Activated CD4-positive, alpha-beta T cell treated with anti-CD3 and anti-CD28 coated beads, Interleukin-10, Interleukin-2, amounts not matched to agents 100 ng/mL and 50 ng/mL, durations not matched to agents 16 hours and 8 hours (primary cell): ENCODE results near the gene CCDC178.

Experiments used
- DNase-seq: peaks from one replicate; pipeline ENCODE4 v3.0.0-alpha.2; 2020

CCDC178 gene

GRCh38 chr18:33115917-33116316 lies 324.6 kb downstream of the CCDC178 start:
- DNase-seq = no peak

- no peak for DNase-seq
These were observed 325.0 kb downstream of the CCDC178 start for GRCh38 chr18:33115476-33115875.

DNA sequence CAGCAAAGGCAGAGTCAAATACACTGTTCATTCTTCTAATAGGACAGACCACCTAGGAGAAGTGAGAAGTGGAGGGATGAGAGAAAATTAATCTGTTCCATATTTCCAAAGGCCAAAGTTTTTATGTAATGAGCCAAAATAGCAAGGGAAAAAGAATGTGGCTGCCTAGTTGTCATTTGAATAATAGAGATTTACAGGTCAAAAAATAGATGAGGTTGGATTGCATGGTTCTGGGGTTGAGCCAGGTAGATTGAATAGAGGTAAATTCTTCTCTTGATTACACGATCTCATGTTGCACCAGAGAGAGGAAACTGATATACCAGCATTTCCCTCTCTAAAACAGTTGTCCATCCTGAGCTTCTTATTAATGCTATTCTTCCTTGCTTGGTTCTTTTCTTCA lies 325.8 kb downstream of the CCDC178 start:
- no peak for DNase-seq

DNA sequence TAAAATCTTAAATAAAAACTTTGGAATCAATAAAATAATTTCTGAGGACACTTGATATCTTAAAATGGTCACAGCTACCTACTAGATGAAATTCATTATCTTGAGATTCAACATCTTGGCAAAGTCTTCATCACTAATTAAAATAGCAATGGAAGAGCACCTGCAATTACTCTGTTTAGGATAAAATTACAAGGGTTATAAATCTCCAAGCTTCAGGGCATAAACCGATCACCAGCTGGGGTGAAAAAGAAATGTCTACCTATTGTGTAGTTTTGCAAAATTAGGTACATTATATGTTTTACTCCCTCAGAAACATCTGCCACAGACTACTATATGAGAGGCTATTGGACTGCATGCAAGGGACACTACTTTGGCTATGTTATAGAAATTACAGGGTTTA lies 327.1 kb downstream of the CCDC178 start:
- no peak for DNase-seq

GRCh38 chr18:33107511-33107910 lies 333.0 kb downstream of the CCDC178 start:
- no peak for DNase-seq

GRCh38 chr18:33101316-33101715 lies 339.2 kb downstream of the CCDC178 start:
- no peak for DNase-seq

- no peak for DNase-seq
These were observed 340.9 kb downstream of the CCDC178 start for GRCh38 chr18:33099626-33100025.

DNA sequence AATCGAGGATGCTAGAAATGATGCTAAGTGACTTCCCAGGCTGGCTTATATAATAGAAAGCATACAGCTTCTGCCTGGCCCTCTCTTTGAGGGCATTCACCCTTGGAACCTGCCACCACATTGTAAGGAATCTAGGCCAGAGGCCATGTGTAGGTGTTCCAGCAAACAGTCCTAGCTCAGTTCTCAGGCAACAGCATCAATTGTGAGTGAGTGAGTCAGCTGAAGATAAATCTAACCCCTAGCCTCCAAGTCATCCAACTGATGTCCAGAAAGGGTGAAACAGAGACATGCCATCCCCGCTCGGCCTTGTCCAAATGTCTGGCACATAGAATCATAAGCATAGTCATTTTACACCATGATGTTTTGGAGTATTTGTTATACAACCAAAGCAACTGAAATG lies 343.4 kb downstream of the CCDC178 start:
- no peak for DNase-seq

- DNase-seq = no peak
These were observed 350.1 kb downstream of the CCDC178 start for GRCh38 chr18:33090461-33090860.

- no peak for DNase-seq
These were observed 363.9 kb downstream of the CCDC178 start for GRCh38 chr18:33076601-33077000.

DNA sequence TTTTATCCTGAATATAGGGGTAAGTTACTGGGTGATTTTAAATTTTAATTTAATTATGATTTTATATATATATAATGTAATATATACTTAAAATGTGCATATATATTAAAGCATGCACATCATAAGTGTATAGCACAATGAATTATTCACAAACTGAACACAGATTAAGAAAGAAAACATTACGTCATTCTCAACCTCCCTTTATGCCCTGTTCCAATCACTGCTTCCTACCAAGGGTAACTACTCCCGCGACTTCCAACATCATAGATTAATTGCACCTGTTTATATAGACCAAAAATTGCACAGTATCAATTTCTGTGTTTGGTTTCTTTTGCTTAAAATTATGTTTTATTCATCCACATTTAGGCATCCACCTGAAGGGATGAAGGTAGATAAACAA lies 366.4 kb downstream of the CCDC178 start:
- no peak for DNase-seq

DNA sequence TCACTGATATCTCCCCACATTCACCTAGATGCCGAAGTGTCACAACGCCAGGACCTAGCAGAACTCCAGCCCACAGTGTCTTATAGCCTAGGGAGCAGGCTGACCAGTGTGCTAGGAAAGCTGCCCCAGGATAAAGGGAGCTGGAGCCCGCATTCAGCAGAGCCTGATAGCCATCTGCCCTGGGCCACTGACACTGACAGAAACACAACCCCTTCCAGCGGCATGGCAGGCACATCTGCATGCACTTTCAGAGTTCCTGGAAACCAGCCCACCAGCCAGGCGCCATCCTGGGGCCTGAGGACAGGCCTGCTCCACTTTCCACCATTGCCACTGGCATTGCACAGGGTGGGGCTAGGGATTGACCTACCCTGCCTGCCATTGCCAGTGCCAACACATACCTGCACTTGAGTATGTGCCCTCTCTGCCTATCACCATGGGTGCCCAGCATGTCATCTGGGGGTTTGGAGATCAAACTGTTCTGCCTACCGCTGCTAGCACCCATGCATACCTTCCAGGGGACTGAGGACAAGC lies 377.6 kb downstream of the CCDC178 start:
- DNase-seq = no peak

GRCh38 chr18:33052886-33053285 lies 387.6 kb downstream of the CCDC178 start:
- no peak for DNase-seq

GRCh38 chr18:33051407-33051806 lies 389.1 kb downstream of the CCDC178 start:
- no peak for DNase-seq

DNA sequence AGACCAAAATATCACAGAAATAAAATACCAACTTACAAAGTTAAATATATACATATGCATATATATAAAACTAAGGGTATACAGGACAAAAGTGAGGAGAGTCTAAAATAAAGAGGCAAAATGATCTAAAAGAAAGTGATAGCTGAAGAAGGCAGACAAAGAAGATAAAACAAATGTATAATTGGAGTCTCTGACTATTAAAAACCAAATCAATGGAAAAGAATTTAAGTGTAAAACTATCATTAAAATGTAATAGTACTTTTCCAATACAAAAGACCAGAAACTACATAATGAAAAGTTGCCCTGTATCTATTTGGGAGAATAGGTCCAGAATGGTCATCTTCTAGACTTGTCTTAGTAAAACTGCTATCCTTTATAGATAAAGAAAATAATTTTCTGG lies 400.3 kb downstream of the CCDC178 start:
- no peak for DNase-seq

GRCh38 chr18:33034945-33035344 lies 405.6 kb downstream of the CCDC178 start:
- no peak for DNase-seq

GRCh38 chr18:33034212-33034611 lies 406.3 kb downstream of the CCDC178 start:
- no peak for DNase-seq

GRCh38 chr18:33022370-33022769 lies 418.2 kb downstream of the CCDC178 start:
- DNase-seq = no peak

- DNase-seq = no peak
These were observed 419.6 kb downstream of the CCDC178 start for GRCh38 chr18:33020877-33021276.

DNA sequence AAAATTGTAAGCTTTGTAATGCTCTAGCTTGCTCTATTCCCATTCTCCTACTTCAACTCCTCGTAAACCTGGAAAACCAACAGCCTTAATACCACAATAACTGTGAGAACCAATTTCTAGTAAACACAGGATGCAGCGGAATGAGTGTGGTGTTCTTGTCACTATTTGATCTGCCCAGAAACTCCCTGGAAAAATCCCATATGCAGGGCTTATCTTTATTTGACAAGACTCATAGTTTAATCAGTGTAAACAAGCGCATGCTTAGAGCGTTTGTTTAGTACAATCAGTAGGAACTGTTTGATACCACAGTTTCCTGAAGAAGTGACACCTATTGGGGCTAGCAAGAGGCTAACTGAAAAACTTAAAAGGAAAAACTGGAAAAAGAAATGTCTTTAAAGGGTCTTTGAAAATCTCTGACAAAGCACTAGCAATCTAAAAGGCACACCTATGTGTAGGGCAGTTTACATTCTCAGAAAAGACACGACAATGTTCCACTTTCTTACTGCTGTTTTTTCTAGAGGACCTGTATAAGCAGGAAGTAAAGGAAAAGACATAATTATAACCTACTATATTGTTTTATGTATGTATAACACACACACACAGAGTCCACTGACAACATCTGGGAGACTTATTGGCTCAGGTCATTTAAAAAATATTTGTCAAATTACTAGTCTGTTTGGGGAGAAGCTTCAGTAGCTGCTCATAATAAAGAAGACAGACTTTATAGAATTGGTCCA lies 426.3 kb downstream of the CCDC178 start:
- no peak for DNase-seq

GRCh38 chr18:33010149-33010548 lies 430.4 kb downstream of the CCDC178 start:
- no peak for DNase-seq

GRCh38 chr18:32998921-32999320 lies 441.6 kb downstream of the CCDC178 start:
- DNase-seq = no peak

DNA sequence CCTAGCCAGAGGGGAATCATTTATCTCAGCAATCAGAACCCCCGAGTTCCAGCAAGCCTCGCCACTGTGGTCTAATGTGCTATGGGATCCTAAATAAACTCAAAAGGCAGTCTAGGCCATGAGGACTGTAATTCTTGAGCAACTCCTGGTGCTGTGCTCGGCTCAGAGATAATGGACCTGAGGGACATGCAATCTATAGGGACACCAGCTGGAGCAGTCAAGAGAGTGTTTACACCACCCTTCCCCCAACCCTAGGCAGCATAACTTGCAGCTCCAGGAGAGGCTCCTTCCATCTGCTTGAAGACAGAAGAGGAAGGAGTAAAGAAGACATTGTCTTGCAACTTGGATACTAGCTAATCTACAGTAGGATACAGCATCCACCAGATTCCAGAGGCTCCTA lies 442.2 kb downstream of the CCDC178 start:
- DNase-seq = no peak

- DNase-seq = no peak
These were observed 456.8 kb downstream of the CCDC178 start for GRCh38 chr18:32983721-32984120.

GRCh38 chr18:32980896-32981295 lies 459.6 kb downstream of the CCDC178 start:
- DNase-seq = no peak
